HG03139 (cell line): ENCODE data around the gene NFIB.

Experiments used
- ATAC-seq: cut with Tn5 transposase; IDR thresholded peaks from one replicate; pipeline ENCODE4 v1.9.1; 2021; ENCODE audit not compliant: unreplicated experiment

Gene NFIB

GRCh38 chr9:14051419-14051818, 262.5 kb downstream of the NFIB start:
- no peak for ATAC-seq

- ATAC-seq = no peak
Measured at GRCh38 chr9:14043483-14043882, 270.5 kb downstream of the NFIB start.

- no peak for ATAC-seq
Measured at GRCh38 chr9:14037331-14037730, 276.6 kb downstream of the NFIB start.

- ATAC-seq = no peak
Measured at GRCh38 chr9:14033067-14033466, 280.9 kb downstream of the NFIB start.
